HG02870 (cell line): ENCODE data around the gene CDH23.

Experiments used
- ATAC-seq: cut with Tn5 transposase; IDR thresholded peaks from one replicate; pipeline ENCODE4 v1.9.1; 2021; ENCODE audit warnings: mild to moderate bottlenecking, moderate library complexity; ENCODE audit not compliant: unreplicated experiment

CDH23 gene

GRCh38 chr10:71419002-71419540, 22.4 kb downstream of the CDH23 start:
- no peak for ATAC-seq

DNA sequence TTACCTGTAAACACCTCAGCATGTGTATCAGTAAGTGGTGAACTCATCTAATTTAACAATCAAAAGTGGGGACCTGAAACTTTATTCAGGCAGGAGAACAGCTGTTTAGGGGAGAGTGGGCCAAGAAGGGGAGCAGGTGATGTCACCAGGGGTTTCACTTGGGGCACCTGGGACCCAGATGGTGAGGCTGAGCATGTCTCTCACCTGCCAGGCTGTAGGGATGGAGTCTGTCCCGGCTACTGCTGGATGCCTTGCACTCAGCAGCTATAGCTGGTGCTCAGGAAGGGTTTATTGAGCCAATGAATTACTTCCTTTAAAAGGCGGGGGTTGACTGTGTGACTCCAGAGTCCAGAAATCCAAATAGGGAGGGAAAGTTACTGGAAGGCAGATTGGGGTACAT, 23.0 kb downstream of the CDH23 start:
- ATAC-seq = no peak

DNA sequence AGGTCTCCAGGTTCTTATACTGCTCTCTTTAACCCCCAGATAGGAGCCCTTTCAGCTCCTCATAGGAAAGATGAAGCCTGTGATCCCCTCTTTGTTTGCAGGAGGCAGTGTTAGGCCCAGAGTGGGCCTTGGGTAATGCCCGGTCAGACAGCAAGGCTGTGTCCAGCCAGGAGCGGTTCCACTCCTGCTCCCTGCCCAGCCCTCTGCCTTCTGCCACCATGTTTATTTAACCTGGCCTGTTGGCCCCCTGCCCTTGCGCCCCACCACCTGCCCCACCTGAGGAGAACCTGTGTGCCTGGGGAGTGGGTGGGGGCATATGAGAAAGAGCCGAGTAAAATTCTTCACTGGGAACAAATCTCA, 24.3 kb downstream of the CDH23 start:
- ATAC-seq = no peak

- no peak for ATAC-seq
Observed at GRCh38 chr10:71423250-71423649, 26.5 kb downstream of the CDH23 start.

- ATAC-seq = no peak
Observed at GRCh38 chr10:71423901-71424300, 27.2 kb downstream of the CDH23 start.

- no peak for ATAC-seq
Observed at GRCh38 chr10:71424496-71425194, 27.9 kb downstream of the CDH23 start.

GRCh38 chr10:71426058-71426605, 29.4 kb downstream of the CDH23 start:
- ATAC-seq = no peak

- no peak for ATAC-seq
Observed at GRCh38 chr10:71427246-71427645, 30.5 kb downstream of the CDH23 start.

- ATAC-seq = no peak
Observed at GRCh38 chr10:71429304-71429703, 32.6 kb downstream of the CDH23 start.

DNA sequence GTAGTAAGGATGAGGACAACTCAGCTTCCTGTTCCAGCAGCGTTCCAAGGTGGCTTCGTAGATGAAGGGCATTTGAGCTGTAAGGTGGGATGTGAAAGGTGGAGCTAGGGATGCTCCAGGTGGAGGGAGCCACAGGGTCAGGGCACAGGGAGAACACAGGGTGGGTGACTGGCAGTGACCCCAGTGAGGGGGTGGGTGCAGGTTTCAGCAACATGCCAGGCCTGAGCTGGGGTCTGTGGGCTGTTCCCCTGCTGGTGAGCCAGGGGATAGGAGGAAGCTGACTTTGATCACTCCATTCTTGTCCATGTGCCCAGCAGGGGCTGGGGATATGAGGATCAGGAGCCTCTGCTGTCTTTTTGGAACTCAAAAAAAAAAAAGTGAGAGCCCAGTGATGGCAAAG, 33.2 kb downstream of the CDH23 start:
- no peak for ATAC-seq

DNA sequence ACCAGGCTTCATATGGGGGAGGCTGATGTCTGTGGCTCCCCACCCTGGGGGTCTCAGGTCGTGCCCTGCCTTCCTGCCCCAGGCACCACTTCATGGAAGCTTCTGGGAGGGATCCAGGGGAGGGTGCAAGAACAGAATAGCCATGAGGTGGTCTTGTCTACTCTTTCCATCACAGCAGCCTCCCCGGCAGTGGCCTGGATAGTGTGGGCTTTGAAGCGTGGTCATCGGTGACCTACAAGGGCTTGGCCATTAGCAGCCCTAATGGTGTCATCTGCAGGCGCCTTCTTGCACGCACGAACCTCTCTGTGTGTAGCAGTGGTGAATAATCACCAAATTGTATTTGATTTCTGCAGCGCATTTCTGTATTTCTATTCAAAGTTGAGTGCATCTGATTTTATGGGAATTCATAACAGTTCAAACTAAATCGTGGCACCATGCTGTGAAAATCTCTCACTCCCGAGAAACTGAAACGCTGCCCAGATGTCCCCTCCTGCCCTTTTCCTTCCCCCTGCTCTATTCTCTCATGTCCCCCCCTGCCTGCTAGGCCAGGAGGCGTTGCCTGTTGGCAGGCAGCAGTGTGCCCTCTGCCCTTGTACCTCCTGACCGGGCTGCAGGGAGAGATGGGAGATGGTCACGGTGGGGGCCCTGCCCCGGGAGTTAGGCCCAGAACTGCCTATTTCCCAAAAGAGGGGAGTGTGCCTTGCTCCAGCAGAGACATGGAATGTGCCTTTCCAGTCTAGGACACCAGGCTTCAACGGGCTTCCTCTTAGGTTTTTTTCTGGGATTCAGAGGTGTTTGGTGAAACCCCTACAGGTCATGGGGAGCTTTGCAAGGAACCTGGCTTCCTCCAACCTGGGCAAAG, 34.8 kb downstream of the CDH23 start:
- no peak for ATAC-seq

GRCh38 chr10:71432101-71432905, 35.6 kb downstream of the CDH23 start:
- ATAC-seq = no peak

- no peak for ATAC-seq
Observed at GRCh38 chr10:71432956-71433767, 36.4 kb downstream of the CDH23 start.

GRCh38 chr10:71433768-71434744, 37.3 kb downstream of the CDH23 start:
- ATAC-seq = no peak

GRCh38 chr10:71434760-71435394, 38.2 kb downstream of the CDH23 start:
- no peak for ATAC-seq

DNA sequence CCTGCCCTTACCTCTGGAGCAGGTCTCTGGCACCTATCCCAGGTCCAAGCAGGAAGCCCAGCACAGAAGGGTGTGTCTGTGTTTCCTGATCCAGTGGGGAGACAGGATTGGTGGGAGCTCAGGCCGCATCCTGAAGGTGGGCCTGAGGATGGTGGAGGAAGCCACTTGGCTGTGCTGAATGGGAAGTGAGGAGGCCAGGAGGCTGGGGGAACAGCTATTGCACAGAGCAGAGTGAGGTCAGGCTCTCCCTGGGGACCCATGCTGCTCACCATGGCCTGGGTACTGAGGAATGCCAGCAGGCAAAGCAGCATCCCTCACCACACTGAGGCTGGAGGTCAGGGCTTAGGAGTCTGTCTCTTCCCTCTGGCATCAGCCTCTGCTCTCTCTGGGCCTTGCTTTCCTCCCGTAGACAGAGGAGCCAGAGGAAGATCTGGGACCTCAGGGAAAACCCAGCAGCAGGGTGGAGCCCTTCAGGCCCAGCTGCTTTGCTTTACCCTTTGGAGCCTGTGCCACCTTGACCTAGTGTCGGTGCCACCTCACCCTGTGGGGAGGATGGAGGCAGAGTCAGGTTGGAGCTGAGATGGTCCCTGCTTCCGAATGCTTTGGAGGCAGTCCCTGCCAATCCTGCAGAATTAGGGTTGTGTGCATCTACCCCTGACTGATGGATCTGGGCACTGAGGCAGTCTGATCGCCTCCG, 39.0 kb downstream of the CDH23 start:
- ATAC-seq = no peak

- no peak for ATAC-seq
Observed at GRCh38 chr10:71436268-71437125, 39.8 kb downstream of the CDH23 start.
